GM18873 (cell line): ENCODE measurements around the gene XK.
"Not testable (repeated sequence)": the region's sequence is repeated elsewhere in the genome, so short reads cannot be mapped to it uniquely, and the experiment has no call there.

Source experiments
- ATAC-seq: cut with Tn5 transposase; IDR thresholded peaks from one replicate; pipeline ENCODE4 v1.9.1; 2021; ENCODE audit warnings: mild to moderate bottlenecking, moderate library complexity, moderate number of reproducible peaks; ENCODE audit not compliant: unreplicated experiment, low FRiP score

XK gene

GRCh38 chrX:37752281-37752680 lies 66.7 kb downstream of the XK start:
- ATAC-seq = no peak

- ATAC-seq = no peak
Observed at GRCh38 chrX:37752936-37753335, 67.3 kb downstream of the XK start.

GRCh38 chrX:37753384-37753783 lies 67.8 kb downstream of the XK start:
- ATAC-seq = no peak

GRCh38 chrX:37754516-37754915 lies 68.9 kb downstream of the XK start:
- ATAC-seq = no peak

GRCh38 chrX:37755025-37755424 lies 69.4 kb downstream of the XK start:
- ATAC-seq = peak; percentile 96

- ATAC-seq = no peak
Observed at GRCh38 chrX:37757082-37757481, 71.5 kb downstream of the XK start.

GRCh38 chrX:37759351-37759750 lies 73.8 kb downstream of the XK start:
- ATAC-seq = no peak

- no peak for ATAC-seq
Observed at GRCh38 chrX:37759878-37760418, 74.4 kb downstream of the XK start.

GRCh38 chrX:37763400-37763799 lies 77.8 kb downstream of the XK start:
- ATAC-seq = no peak

GRCh38 chrX:37765507-37765906 lies 79.9 kb downstream of the XK start:
- no peak for ATAC-seq

- no peak for ATAC-seq
Observed at GRCh38 chrX:37767430-37767829, 81.8 kb downstream of the XK start.

GRCh38 chrX:37768866-37769265 lies 83.3 kb downstream of the XK start:
- ATAC-seq = not testable (repeated sequence)

- peak; percentile 70 for ATAC-seq
Observed at GRCh38 chrX:37776283-37776986, 90.8 kb downstream of the XK start.

GRCh38 chrX:37776987-37777325 lies 91.4 kb downstream of the XK start:
- no peak for ATAC-seq

GRCh38 chrX:37779857-37780256 lies 94.3 kb downstream of the XK start, which contains the start of gene CYBB:
Gene CYBB, plus strand, starts transcription at chrX:37780059. Its CDS starts 19 bp downstream, at chrX:37780078.
- ATAC-seq = no peak

GRCh38 chrX:37781081-37781480 lies 95.5 kb downstream of the XK start:
- ATAC-seq = no peak
